ENCODE results near the gene PLB1.

PLB1 gene

DNA sequence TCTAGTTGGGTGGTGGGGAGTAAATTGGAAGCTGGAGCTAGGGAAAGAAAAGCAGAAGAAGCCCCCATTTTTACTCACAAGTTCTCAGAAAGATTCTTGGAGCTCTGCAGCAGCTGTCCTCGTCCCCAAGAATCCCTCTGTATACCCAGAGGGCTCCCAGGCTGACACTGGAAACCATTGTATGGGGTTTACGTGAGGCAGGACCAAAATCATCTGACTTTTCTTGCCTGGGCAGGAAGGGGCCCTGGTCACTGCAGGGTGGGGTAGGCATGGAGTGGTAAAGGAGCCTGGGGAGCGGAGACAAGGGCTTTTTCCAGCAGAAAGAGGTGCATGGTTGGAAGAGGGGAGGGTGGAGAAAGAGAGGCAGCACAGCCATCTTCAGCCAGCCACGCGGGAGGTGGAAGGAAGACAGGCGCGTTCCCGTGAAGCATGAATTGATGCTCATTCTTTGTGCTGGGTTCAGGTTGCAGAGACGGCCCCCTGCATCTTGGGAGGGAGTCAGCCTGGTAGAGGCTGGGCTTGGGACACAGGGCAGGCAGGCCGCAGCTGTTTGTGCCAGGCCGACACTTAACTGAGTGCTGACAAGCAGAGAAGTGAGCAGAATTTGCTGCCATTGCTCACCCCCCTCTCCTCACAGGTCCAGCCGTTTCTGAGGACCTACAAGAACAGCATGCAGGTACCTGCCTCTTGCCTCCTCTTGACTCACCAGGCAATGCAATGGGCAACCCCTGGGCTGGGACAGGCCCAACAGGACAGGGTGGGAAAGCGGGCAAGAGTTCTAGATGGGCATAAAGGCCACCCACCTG lies 94.8 kb downstream of the PLB1 start:
- no peak for DNase-seq (ENCODE audit: low spot score)

- DNase-seq (ENCODE audit: low spot score): no peak
These were observed 96.0 kb downstream of the PLB1 start for GRCh38 chr2:28591711-28592335.

DNA sequence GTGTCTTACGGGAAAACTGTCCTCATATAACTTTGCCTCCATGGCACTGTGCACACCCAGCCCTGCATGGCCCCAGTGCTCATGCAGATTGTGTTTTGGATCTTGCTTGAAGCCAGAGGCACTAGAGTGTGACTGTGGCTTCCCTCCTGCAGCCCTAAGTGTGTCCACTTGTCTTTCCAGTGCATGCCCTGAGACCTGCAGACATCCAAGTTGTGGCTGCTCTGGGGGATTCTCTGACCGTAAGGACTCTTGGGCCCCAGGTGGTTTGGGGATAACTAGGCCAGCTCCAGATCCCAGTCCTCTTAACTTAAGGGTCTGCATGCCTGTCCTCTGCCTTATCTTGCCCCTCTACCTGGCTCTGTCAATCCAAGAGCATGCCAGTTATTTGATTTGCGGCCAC lies 96.6 kb downstream of the PLB1 start:
- DNase-seq (ENCODE audit: low spot score): no peak

DNA sequence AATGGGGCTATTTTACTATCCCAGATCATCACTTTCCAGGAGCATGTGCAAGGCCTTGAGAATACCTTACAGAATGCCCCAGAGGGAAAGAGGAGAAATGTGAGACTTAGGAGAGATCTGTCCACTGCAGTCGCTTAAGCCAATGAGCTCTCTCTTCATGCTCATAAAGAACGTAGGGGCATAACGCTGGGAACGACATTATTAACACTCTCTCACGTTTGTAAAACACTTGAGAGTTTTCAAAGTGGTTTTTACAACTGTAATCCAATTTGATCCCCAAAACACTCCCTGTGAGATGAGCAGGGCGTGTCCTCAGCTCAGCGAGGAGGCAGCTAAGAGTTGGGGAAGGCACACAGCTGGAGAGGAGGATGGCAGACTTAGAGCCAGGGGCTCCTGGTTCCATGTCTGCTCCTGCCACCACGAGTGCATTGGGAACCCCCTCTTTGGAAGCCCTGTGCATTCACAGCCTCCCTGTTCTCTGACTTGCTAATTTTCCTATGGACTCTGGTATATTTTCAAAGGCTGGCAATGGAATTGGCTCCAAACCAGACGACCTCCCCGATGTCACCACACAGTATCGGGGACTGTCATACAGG lies 97.4 kb downstream of the PLB1 start:
- DNase-seq (ENCODE audit: low spot score): no peak

GRCh38 chr2:28594000-28594331 lies 98.1 kb downstream of the PLB1 start:
- DNase-seq (ENCODE audit: low spot score): no peak

DNA sequence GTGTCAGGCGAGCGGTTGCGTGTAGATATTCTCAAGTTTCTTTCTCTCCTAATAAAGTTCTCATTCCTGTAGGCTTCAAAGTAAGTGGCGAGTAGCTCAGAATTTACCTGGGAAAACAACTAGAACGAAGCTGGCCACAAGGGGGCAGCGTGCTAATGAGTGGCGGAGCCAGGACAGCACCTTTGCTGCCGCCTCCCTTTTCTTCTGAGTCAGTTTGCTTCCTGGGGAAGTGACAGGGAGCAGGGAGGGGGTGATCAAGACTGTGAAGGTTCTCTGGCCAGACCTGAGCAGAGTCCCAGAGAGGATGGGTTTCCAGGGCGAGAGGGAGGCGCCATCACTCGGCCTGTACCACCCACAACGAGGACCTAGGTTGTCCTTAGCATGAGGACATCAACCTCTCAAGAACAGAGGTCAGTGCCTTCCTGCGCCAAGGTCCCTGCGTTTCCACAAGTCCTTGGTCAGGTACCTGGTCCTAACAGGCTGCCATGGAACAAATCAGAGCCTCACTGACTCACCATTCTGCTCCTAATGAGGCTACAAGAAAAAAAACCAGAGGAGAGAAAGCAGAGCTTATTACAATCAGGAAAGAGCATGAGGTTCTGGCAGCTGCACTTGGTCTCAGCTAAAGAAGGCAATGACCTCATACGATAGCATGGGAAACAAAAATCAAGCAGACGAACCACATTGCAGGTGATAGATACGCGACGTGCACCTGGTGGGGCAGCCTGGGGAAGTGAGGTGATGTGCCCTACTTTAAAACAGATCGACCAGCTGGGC lies 98.7 kb downstream of the PLB1 start:
- DNase-seq (ENCODE audit: low spot score): peak; percentile 86

GRCh38 chr2:28595323-28595722 lies 99.5 kb downstream of the PLB1 start:
- no peak for DNase-seq (ENCODE audit: low spot score)

DNA sequence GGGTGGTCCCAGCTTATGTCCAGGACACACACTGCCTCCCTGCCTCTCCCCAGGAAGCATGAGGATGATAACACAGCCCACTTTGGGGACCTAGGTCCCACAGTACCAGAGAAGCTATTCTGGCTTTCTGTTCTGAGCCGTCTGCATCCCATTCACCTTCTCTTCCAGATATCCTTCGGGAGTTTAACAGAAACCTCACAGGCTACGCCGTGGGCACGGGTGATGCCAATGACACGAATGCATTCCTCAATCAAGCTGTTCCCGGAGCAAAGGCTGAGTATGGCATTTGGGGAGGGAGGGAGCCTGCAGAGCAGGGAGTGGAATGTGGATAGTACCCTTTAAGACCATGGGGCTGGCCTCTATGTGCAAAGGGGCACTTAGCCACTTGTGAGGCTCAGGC lies 102.6 kb downstream of the PLB1 start:
- no peak for DNase-seq (ENCODE audit: low spot score)

GRCh38 chr2:28600181-28600580 lies 104.3 kb downstream of the PLB1 start:
- no peak for DNase-seq (ENCODE audit: low spot score)

GRCh38 chr2:28601616-28602015 lies 105.8 kb downstream of the PLB1 start:
- DNase-seq (ENCODE audit: low spot score): no peak

GRCh38 chr2:28602136-28602660 lies 106.3 kb downstream of the PLB1 start:
- no peak for DNase-seq (ENCODE audit: low spot score)

GRCh38 chr2:28602751-28603639 lies 107.1 kb downstream of the PLB1 start:
- no peak for DNase-seq (ENCODE audit: low spot score)

- no peak for DNase-seq (ENCODE audit: low spot score)
These were observed 108.0 kb downstream of the PLB1 start for GRCh38 chr2:28603821-28604220.

DNA sequence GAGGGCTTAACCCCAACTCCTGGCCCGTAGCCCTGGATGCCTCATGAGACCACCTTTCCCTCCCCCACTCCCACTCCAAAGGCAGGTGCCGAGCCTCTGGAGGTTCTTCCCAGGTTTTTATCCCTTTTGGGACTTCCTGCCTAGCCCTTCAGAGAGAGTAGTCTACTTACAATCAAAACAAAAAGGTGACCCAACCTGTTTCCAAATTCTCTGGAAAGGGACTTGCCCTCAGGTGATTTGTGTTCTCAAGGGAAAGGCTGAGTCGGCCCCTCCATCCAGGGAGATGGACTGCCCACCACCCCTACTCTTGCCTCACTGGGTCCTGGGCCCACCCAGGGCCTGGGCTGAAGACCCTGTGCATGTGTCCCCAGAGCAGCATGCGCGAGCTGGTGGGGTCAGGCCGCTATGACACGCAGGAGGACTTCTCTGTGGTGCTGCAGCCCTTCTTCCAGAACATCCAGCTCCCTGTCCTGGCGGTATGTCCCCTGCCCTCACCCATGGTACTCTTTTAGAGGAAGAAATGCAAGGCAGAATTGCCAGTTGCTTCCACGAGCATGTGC lies 108.5 kb downstream of the PLB1 start:
- DNase-seq (ENCODE audit: low spot score): no peak

DNA sequence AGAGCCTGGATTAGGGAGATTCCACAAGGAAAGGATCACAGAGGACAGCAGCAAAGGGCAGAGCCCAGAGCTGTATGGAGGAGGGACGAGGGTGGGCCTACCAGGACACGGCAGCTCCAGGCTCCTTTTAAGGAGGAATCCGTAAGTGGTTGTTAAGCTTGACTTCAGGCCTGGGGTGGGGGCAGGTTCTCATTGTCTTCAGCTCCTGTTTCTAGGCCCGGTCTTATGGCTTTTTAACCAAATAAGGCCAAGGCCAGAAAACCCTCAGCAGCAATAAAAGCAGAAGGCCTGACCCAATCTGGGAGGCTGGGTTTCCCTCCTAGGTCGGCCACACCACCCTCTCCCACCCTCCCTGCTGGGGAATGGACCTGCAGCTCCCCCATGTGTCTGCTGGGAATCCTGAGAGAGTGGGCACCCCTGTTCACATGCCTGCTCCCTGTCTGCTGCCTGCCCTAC lies 111.2 kb downstream of the PLB1 start:
- no peak for DNase-seq (ENCODE audit: low spot score)

DNA sequence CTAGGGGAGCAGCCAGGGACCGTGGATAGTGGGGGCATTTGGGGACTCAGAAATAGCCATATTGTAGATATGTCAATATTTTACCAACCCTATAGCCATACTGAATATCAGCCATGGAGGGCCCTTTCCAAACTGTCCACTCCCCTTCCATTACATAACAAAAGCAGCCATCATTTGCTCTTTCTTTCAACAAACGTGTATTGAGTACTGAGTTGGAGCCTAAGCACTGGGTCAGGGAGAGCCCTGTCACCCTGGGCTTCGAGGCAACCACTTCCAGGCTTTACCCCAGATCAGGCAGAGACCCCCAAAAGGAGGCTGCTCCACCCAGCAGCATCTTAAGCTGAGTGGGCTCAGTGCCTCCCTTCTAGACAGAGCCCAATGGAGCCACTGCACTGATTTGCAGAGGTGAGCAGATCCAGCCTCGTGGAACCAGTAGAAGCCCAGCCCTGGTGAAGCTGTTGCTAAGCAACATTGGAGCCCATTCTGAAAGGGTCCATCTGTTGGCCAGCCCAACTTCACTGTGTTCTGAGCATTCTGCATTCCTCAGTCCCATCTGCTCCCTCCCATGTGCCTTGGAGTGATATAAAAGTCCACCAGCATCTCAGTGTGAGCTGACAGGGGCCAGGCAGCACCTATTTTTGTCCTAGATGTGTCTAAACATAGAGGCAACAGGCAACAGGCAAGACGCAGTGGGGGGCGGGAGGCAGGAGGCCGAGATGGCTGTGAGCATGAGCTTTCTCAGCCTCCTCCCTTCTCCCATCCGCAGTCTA lies 112.1 kb downstream of the PLB1 start:
- DNase-seq (ENCODE audit: low spot score): no peak

GRCh38 chr2:28608500-28609424 lies 112.9 kb downstream of the PLB1 start:
- no peak for DNase-seq (ENCODE audit: low spot score)

DNA sequence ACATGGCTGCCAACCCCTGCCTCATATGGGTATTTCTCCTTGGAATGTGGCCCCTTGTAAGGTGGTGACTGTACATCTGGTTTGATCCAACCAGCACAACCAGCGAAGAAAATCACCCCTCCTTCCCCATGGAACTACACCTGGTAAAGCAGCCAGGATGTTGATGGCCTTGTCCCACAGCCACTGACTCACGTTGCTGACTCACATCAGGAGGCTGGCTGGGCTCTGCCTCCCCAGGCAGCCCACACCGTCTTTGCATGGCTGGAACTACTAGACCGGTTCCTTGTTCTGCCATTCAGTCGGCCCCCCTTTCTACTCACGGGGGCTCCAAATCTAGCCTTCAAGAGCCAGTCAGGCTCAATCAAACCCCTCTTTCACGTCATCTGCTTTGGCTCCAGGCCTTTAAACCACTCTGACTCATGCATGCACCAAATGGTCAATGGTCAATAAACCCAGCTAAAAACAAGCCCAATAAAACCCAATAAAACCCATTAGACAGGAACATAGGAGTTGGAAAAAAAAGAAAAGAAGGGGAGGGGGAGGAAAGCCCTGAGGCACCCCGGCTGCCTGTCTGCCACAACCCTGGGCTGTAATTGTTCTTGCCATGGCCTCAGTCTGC lies 114.8 kb downstream of the PLB1 start:
- peak; percentile 34 for DNase-seq (ENCODE audit: low spot score)
